Smooth muscle cell (in vitro differentiated cells): ENCODE data around the gene GLB1L2. TPM values are rescaled to one million over a fixed set of nuclear protein-coding genes. Genes with fewer than 3 reads are reported as not detected.
"Not testable (repeated sequence)": the region's sequence is repeated elsewhere in the genome, so short reads cannot be mapped to it uniquely, and the experiment has no call there.

ENCODE experiments used
- DNase-seq: peaks from one replicate; lab custom pipeline; 2025; ENCODE audit not compliant: unreplicated experiment; lab: John Stamatoyannopoulos, UW
- H2AFZ ChIP-seq: fragments of 200-600 bp; sonication (generic); 2 replicates; pipeline ENCODE4 v1.6.0; 2016; ENCODE audit warnings: antibody characterized with exemption, low read depth, mild to moderate bottlenecking
- H3F3A ChIP-seq: fragments of 200-600 bp; sonication (generic); 2 replicates; pipeline ENCODE4 v1.6.0; 2017; ENCODE audit warnings: antibody characterized with exemption, low read depth
- H3K27ac ChIP-seq: fragments of 200-600 bp; sonication (generic); 2 replicates; pipeline ENCODE4 v1.5.1; 2016; ENCODE audit warnings: low read depth, mild to moderate bottlenecking
- H3K27me3 ChIP-seq: fragments of 200-600 bp; sonication (generic); 2 replicates; pipeline ENCODE4 v1.6.1; 2016; ENCODE audit warnings: low read depth, mild to moderate bottlenecking
- H3K36me3 ChIP-seq: fragments of 200-600 bp; sonication (generic); 2 replicates; pipeline ENCODE4 v1.5.1; 2016; ENCODE audit warnings: low read depth
- H3K4me1 ChIP-seq: fragments of 200-600 bp; sonication (generic); 2 replicates; pipeline ENCODE4 v1.5.1; 2016; ENCODE audit warnings: low read depth
- H3K4me2 ChIP-seq: fragments of 200-600 bp; sonication (generic); 2 replicates; pipeline ENCODE4 v1.6.0; 2016; ENCODE audit warnings: mild to moderate bottlenecking
- H3K4me3 ChIP-seq: fragments of 200-600 bp; sonication (generic); 2 replicates; pipeline ENCODE4 v1.5.1; 2016; ENCODE audit warnings: mild to moderate bottlenecking
- H3K79me2 ChIP-seq: fragments of 200-600 bp; sonication (generic); 2 replicates; pipeline ENCODE4 v1.6.0; 2016; ENCODE audit warnings: low read depth, mild to moderate bottlenecking
- H3K9ac ChIP-seq: fragments of 200-600 bp; sonication (generic); 2 replicates; pipeline ENCODE4 v1.6.0; 2016; ENCODE audit warnings: low read depth
- H3K9me3 ChIP-seq: fragments of 200-600 bp; sonication (generic); replicated peaks from 2 replicates; pipeline ENCODE4 v1.5.1; 2016; ENCODE audit warnings: low read depth
- H4K20me1 ChIP-seq: fragments of 200-600 bp; sonication (generic); 2 replicates; pipeline ENCODE4 v1.6.0; 2016; ENCODE audit warnings: low read depth
- CTCF ChIP-seq: fragments of 200-600 bp; sonication (generic); IDR thresholded peaks from 2 replicates; pipeline ENCODE4 v1.5.1; 2017; ENCODE audit warnings: borderline replicate concordance, mild to moderate bottlenecking, antibody characterized with exemption; ENCODE audit not compliant: insufficient read depth, poor library complexity, severe bottlenecking
- WGBS: methylation state at CpG from one replicate; pipeline ENCODE4 v1.1.7; 2016; ENCODE audit warnings: low lambda C conversion rate; 5-methylcytosine and 5-hydroxymethylcytosine counted together
- polyA plus RNA-seq: library from polyadenylated mRNA; unstranded; fragments of >200 nt; fragmentation: Nextera tagmentation; extraction: Ambion mirVana; gene quantifications from 2 replicates; pipeline ENCODE4 v1.2.1, GENCODE V29; 2016
- total RNA-seq: library from RNA; depleted of rRNA; stranded (reverse); fragments of >200 nt; gene quantifications from 2 replicates; pipeline ENCODE4 v1.2.3, GENCODE V29; 2014

The GLB1L2 gene
- total and polyA plus RNA-seq, 2 experiments from 2014 or later: 0.40 to 0.83 TPM

- no peaks in the 10 kb centered on the region for H3K79me2 ChIP-seq
- H3K27ac ChIP-seq: no peak overlapping the region
- TF ChIP-seq CTCF: no peak
Measured at GRCh38 chr11:134317103-134317502, 14.7 kb upstream of the GLB1L2 start.

GRCh38 chr11:134321373-134321772 lies 10.4 kb upstream of the GLB1L2 start:
- not testable (repeated sequence) for H3K9ac ChIP-seq, H3K9me3 ChIP-seq, DNase-seq, H3K27me3 ChIP-seq, H2AFZ ChIP-seq, H3K4me1 ChIP-seq, H3K79me2 ChIP-seq, H3F3A ChIP-seq, H3K4me2 ChIP-seq, H4K20me1 ChIP-seq, H3K4me3 ChIP-seq, H3K36me3 ChIP-seq, H3K27ac ChIP-seq
- 90% methylated on average over 2 of the region's 2 CpGs for WGBS

More at GRCh38 chr11:134317103-134317502, 14.7 kb upstream of the GLB1L2 start:
- Histone ChIP-seq H3K27me3 (no peaks in the 10 kb centered on the region), H4K20me1 (no peaks in the 10 kb centered on the region), H3K4me1 (no peaks in the 10 kb centered on the region), H3K9me3 (peaks cover 4% of the 10 kb centered on the region), H3K9ac (no peak overlapping the region), H3K4me2 (no peak overlapping the region), H3K4me3 (no peak overlapping the region), H3K36me3 (no peaks in the 10 kb centered on the region), H3F3A (no peaks in the 10 kb centered on the region), H2AFZ (no peak overlapping the region)
- WGBS: 93% methylated on average over 3 of the region's 3 CpGs
- DNase-seq: no peak

- Histone ChIP-seq H3K9me3 (peaks cover 4% of the 10 kb centered on the region), H3K27me3 (no peaks in the 10 kb centered on the region), H3K36me3 (no peaks in the 10 kb centered on the region), H3K9ac (no peak overlapping the region), H3K4me2 (no peak overlapping the region), H2AFZ (no peak overlapping the region), H4K20me1 (no peaks in the 10 kb centered on the region), H3K4me3 (no peak overlapping the region), H3K4me1 (no peaks in the 10 kb centered on the region), H3K27ac (no peak overlapping the region), H3K79me2 (no peaks in the 10 kb centered on the region), H3F3A (no peaks in the 10 kb centered on the region)
- no peak for TF ChIP-seq CTCF
- no peak for DNase-seq
- 87% methylated on average over 4 of the region's 4 CpGs for WGBS
Measured at GRCh38 chr11:134322553-134322952, 9.2 kb upstream of the GLB1L2 start.

- Histone ChIP-seq H2AFZ (no peak overlapping the region), H3K9ac (no peak overlapping the region), H3K4me3 (no peak overlapping the region), H3K4me2 (no peak overlapping the region), H3K9me3 (no peaks in the 10 kb centered on the region), H3K79me2 (no peaks in the 10 kb centered on the region), H3K27me3 (peaks cover 16% of the 10 kb centered on the region), H3F3A (no peaks in the 10 kb centered on the region), H4K20me1 (no peaks in the 10 kb centered on the region), H3K36me3 (no peaks in the 10 kb centered on the region), H3K27ac (no peak overlapping the region), H3K4me1 (peaks cover 6% of the 10 kb centered on the region)
- no peak for DNase-seq
- 97% methylated on average over 1 of the region's 1 CpG for WGBS
- no peak for TF ChIP-seq CTCF
Measured at GRCh38 chr11:134328433-134328832, 3.4 kb upstream of the GLB1L2 start.
